ENCODE measurements around the gene SMG1. TPM values are rescaled to one million over a fixed set of nuclear protein-coding genes. Genes with fewer than 3 reads are reported as not detected.
"Not testable (repeated sequence)": the region's sequence is repeated elsewhere in the genome, so short reads cannot be mapped to it uniquely, and the experiment has no call there.

SMG1 gene
- total RNA-seq, 5 donors from 2014 or later (not counting 1 experiment from before 2014, with no cell fraction given) = 134 to 173 (median 166) TPM

GRCh38 chr16:18869043-18869771, 57.0 kb downstream of the SMG1 start:
- H3K36me3 Mint-ChIP-seq = peaks cover 28% of the 10 kb centered on the region
- not testable (repeated sequence) for H3K9me3 ChIP-seq

GRCh38 chr16:18866277-18866823, 59.9 kb downstream of the SMG1 start:
- not testable (repeated sequence) for H3K9me3 Mint-ChIP-seq

More at GRCh38 chr16:18869043-18869771, 57.0 kb downstream of the SMG1 start:
- no CpG with 5 or more reads among the region's 2 CpGs for WGBS (ENCODE audit: insufficient coverage)
- peaks cover 2 to 24% of the 10 kb centered on the region in 2 donors for H3K36me3 ChIP-seq (ENCODE audit: control insufficient read depth in 2 of 2, extremely low read depth in 1 of 2, insufficient read depth in 1 of 2, low read length in 1 of 2)
- H3K9me3 Mint-ChIP-seq; H3K4me3 Mint-ChIP-seq; H3K4me1 Mint-ChIP-seq; POLR2A ChIA-PET; ATAC-seq (replicated peaks in 1 of 4); CTCF ChIA-PET; H3K27ac ChIP-seq (ENCODE audit: low read length); DNase-seq; H3K4me1 ChIP-seq (ENCODE audit: control insufficient read depth in 1 of 2, extremely low read depth in 1 of 2, insufficient read depth in 2 of 2, low read length in 2 of 2); H3K27me3 Mint-ChIP-seq; H3K27me3 ChIP-seq (replicated peaks in 1 of 2; ENCODE audit: control insufficient read depth in 2 of 2, extremely low read depth in 1 of 2, insufficient read depth in 2 of 2, low read length in 1 of 2); H3K4me3 ChIP-seq (ENCODE audit: control insufficient read depth in 1 of 2, extremely low read depth in 1 of 2, low read length in 1 of 2): not testable (repeated sequence)
- H3K27ac Mint-ChIP-seq = peak overlapping the region in 1 of 2 donors; percentile 6

GRCh38 chr16:18862891-18863290, 63.3 kb downstream of the SMG1 start:
- H3K36me3 ChIP-seq (ENCODE audit: control insufficient read depth in 2 of 2, extremely low read depth in 1 of 2, insufficient read depth in 1 of 2, low read length in 1 of 2) = peaks cover 0 to 28% of the 10 kb centered on the region in 2 donors
- H3K4me3 ChIP-seq (ENCODE audit: control insufficient read depth in 1 of 2, extremely low read depth in 1 of 2, low read length in 1 of 2); ATAC-seq (replicated peaks in 1 of 4); H3K27ac ChIP-seq (ENCODE audit: low read length); H3K27me3 Mint-ChIP-seq; H3K9me3 Mint-ChIP-seq; H3K9me3 ChIP-seq; H3K27me3 ChIP-seq (replicated peaks in 1 of 2; ENCODE audit: control insufficient read depth in 2 of 2, extremely low read depth in 1 of 2, insufficient read depth in 2 of 2, low read length in 1 of 2); H3K4me3 Mint-ChIP-seq; CTCF ChIA-PET; DNase-seq; POLR2A ChIA-PET; H3K4me1 Mint-ChIP-seq; H3K4me1 ChIP-seq (ENCODE audit: control insufficient read depth in 1 of 2, extremely low read depth in 1 of 2, insufficient read depth in 2 of 2, low read length in 2 of 2): not testable (repeated sequence)
- peak overlapping the region; percentile 36 to 80 for H3K27ac Mint-ChIP-seq
- H3K36me3 Mint-ChIP-seq = peaks cover 35% of the 10 kb centered on the region

More at GRCh38 chr16:18866277-18866823, 59.9 kb downstream of the SMG1 start:
- Mint-ChIP-seq H3K36me3 (peaks cover 35% of the 10 kb centered on the region), H3K4me1 (peaks cover 7 to 12% (median 7%) of the 10 kb centered on the region in 3 donors)
- H3K27ac Mint-ChIP-seq; POLR2A ChIA-PET; CTCF ChIA-PET; H3K4me1 ChIP-seq (ENCODE audit: control insufficient read depth in 1 of 2, extremely low read depth in 1 of 2, insufficient read depth in 2 of 2, low read length in 2 of 2); H3K27me3 ChIP-seq (replicated peaks in 1 of 2; ENCODE audit: control insufficient read depth in 2 of 2, extremely low read depth in 1 of 2, insufficient read depth in 2 of 2, low read length in 1 of 2); H3K4me3 Mint-ChIP-seq; ATAC-seq (replicated peaks in 1 of 4); DNase-seq; H3K27ac ChIP-seq (ENCODE audit: low read length); H3K9me3 ChIP-seq; H3K27me3 Mint-ChIP-seq; H3K4me3 ChIP-seq (ENCODE audit: control insufficient read depth in 1 of 2, extremely low read depth in 1 of 2, low read length in 1 of 2): not testable (repeated sequence)
- WGBS (ENCODE audit: insufficient coverage) = no CpG with 5 or more reads among the region's 2 CpGs
- H3K36me3 ChIP-seq (ENCODE audit: control insufficient read depth in 2 of 2, extremely low read depth in 1 of 2, insufficient read depth in 1 of 2, low read length in 1 of 2) = peaks cover 0 to 29% of the 10 kb centered on the region in 2 donors

- DNase-seq (no peak), ATAC-seq (replicated peaks in 1 of 4) (no peak)
- H3K36me3 ChIP-seq (ENCODE audit: control insufficient read depth in 2 of 2, extremely low read depth in 1 of 2, insufficient read depth in 1 of 2, low read length in 1 of 2) = peaks cover 7 to 62% of the 10 kb centered on the region in 2 donors
- WGBS (ENCODE audit: insufficient coverage) = 88% methylated on average over 1 of the region's 1 CpG
- Mint-ChIP-seq H3K27ac (peak overlapping the region; percentile 45 to 79), H3K36me3 (peaks cover 55% of the 10 kb centered on the region), H3K4me3 (no peak overlapping the region), H3K4me1 (peaks cover 0 to 8% (median 0%) of the 10 kb centered on the region in 3 donors), H3K9me3 (no peaks in the 10 kb centered on the region), H3K27me3 (no peaks in the 10 kb centered on the region)
- ChIA-PET POLR2A (no interaction called here), CTCF (no interaction called here)
- H3K27ac ChIP-seq (ENCODE audit: low read length) = no peak overlapping the region
- no peak overlapping the region for H3K4me3 ChIP-seq (ENCODE audit: control insufficient read depth in 1 of 2, extremely low read depth in 1 of 2, low read length in 1 of 2)
- H3K4me1 ChIP-seq (ENCODE audit: control insufficient read depth in 1 of 2, extremely low read depth in 1 of 2, insufficient read depth in 2 of 2, low read length in 2 of 2) = no peaks in the 10 kb centered on the region
- no peaks in the 10 kb centered on the region for H3K27me3 ChIP-seq (replicated peaks in 1 of 2; ENCODE audit: control insufficient read depth in 2 of 2, extremely low read depth in 1 of 2, insufficient read depth in 2 of 2, low read length in 1 of 2)
- H3K9me3 ChIP-seq = no peaks in the 10 kb centered on the region
Measured at GRCh38 chr16:18855196-18855595, 71.0 kb downstream of the SMG1 start.

GRCh38 chr16:18853694-18854093, 72.5 kb downstream of the SMG1 start:
- Histone ChIP-seq H3K4me1 (ENCODE audit: control insufficient read depth in 1 of 2, extremely low read depth in 1 of 2, insufficient read depth in 2 of 2, low read length in 2 of 2) (no peaks in the 10 kb centered on the region), H3K36me3 (ENCODE audit: control insufficient read depth in 2 of 2, extremely low read depth in 1 of 2, insufficient read depth in 1 of 2, low read length in 1 of 2) (peaks cover 13 to 76% of the 10 kb centered on the region in 2 donors), H3K27ac (ENCODE audit: low read length) (no peak overlapping the region), H3K4me3 (ENCODE audit: control insufficient read depth in 1 of 2, extremely low read depth in 1 of 2, low read length in 1 of 2) (no peak overlapping the region), H3K9me3 (no peaks in the 10 kb centered on the region), H3K27me3 (replicated peaks in 1 of 2; ENCODE audit: control insufficient read depth in 2 of 2, extremely low read depth in 1 of 2, insufficient read depth in 2 of 2, low read length in 1 of 2) (no peaks in the 10 kb centered on the region)
- DNase-seq (no peak), ATAC-seq (replicated peaks in 1 of 4) (no peak)
- Mint-ChIP-seq H3K9me3 (no peaks in the 10 kb centered on the region), H3K27me3 (no peaks in the 10 kb centered on the region), H3K36me3 (peaks cover 64% of the 10 kb centered on the region), H3K4me1 (peaks cover 0 to 8% (median 0%) of the 10 kb centered on the region in 3 donors), H3K4me3 (no peak overlapping the region), H3K27ac (peak overlapping the region in 1 of 2 donors; percentile 3)
- ChIA-PET CTCF (interaction anchor here in 1 of 2 donors (1.4 kb wide), 1 partner anchor 19 kb away, joined by 4 read pairs; no protein-coding TSS in a partner anchor), POLR2A (no interaction called here)

- Histone ChIP-seq H3K27ac (ENCODE audit: low read length) (no peak overlapping the region), H3K36me3 (ENCODE audit: control insufficient read depth in 2 of 2, extremely low read depth in 1 of 2, insufficient read depth in 1 of 2, low read length in 1 of 2) (peaks cover 13 to 82% of the 10 kb centered on the region in 2 donors)
- peaks cover 63% of the 10 kb centered on the region for H3K36me3 Mint-ChIP-seq
Measured at GRCh38 chr16:18852647-18853046, 73.6 kb downstream of the SMG1 start.

More at GRCh38 chr16:18852647-18853046, 73.6 kb downstream of the SMG1 start:
- Mint-ChIP-seq H3K4me1 (peaks cover 0 to 8% (median 0%) of the 10 kb centered on the region in 3 donors), H3K9me3 (no peaks in the 10 kb centered on the region), H3K4me3 (no peak overlapping the region), H3K27ac (peak overlapping the region; percentile 49 to 55), H3K27me3 (no peaks in the 10 kb centered on the region)
- no peak for ATAC-seq (replicated peaks in 1 of 4)
- Histone ChIP-seq H3K4me1 (ENCODE audit: control insufficient read depth in 1 of 2, extremely low read depth in 1 of 2, insufficient read depth in 2 of 2, low read length in 2 of 2) (no peaks in the 10 kb centered on the region), H3K9me3 (no peaks in the 10 kb centered on the region), H3K4me3 (ENCODE audit: control insufficient read depth in 1 of 2, extremely low read depth in 1 of 2, low read length in 1 of 2) (no peak overlapping the region), H3K27me3 (replicated peaks in 1 of 2; ENCODE audit: control insufficient read depth in 2 of 2, extremely low read depth in 1 of 2, insufficient read depth in 2 of 2, low read length in 1 of 2) (no peaks in the 10 kb centered on the region)
- CTCF ChIA-PET = no interaction called here
- POLR2A ChIA-PET = no interaction called here
- DNase-seq = no peak
- no CpG with 5 or more reads among the region's 1 CpG for WGBS (ENCODE audit: insufficient coverage)

Data from T-cell (primary cell).